ENCODE results near the gene PHF2.

DNA sequence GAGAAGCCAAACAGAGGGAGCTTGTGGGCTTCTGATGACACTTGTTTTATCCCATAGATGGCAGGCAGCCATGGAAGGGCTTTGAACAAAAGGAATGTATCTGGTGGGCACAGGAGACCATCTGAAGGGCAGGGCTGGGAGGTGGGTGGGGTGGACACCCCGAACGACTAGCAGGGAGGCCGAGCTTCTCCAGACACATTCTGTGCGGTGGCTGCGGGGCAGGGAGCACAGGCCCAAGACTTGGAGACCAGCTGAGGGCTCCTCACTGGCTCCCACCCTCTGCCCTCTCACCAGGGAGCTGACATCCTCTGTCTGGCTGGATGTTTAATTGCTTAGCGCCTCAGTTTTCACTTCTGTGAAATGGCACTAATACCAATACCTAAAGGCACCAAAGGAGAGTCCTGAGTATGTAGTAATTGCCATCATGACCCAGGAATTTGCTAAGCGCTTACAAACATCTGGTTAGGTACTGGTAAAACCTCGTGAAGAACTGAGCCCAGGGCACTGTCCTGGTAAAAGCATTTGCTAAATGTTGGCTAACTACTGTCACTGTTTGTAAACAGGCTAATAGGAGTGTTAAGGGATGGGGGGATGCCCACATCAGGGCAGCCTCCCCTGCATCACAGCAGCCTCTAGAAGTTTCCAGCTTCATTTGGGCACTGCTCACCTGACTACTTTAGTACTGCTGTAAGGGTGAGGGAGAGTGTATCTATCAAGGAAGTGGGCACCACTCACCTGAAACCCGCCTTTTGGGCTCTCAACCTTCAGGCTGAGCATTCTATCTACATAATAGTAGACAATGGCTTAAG lies 2.1 kb upstream of the PHF2 start:
- TF ChIP-seq POLR2A (IDR thresholded peaks at IDR 0.05), result no peak
- TF ChIP-seq, protein P1, sequence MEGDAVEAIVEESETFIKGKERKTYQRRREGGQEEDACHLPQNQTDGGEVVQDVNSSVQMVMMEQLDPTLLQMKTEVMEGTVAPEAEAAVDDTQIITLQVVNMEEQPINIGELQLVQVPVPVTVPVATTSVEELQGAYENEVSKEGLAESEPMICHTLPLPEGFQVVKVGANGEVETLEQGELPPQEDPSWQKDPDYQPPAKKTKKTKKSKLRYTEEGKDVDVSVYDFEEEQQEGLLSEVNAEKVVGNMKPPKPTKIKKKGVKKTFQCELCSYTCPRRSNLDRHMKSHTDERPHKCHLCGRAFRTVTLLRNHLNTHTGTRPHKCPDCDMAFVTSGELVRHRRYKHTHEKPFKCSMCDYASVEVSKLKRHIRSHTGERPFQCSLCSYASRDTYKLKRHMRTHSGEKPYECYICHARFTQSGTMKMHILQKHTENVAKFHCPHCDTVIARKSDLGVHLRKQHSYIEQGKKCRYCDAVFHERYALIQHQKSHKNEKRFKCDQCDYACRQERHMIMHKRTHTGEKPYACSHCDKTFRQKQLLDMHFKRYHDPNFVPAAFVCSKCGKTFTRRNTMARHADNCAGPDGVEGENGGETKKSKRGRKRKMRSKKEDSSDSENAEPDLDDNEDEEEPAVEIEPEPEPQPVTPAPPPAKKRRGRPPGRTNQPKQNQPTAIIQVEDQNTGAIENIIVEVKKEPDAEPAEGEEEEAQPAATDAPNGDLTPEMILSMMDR (IDR thresholded peaks at IDR 0.05), result no peak

Measured in vagina (tissue), 2 donors.